ENCODE results near the gene NAGLU.

GRCh38 chr17:42512246-42512645 lies 23.8 kb upstream of the NAGLU start:
- TF ChIP-seq CTCF (IDR thresholded peaks at IDR 0.05) (no peak), POLR2AphosphoS5 (IDR thresholded peaks at IDR 0.05) (no peak)
